Hepatocyte (in vitro differentiated cells): ENCODE measurements around the gene TRPV3. TPM values are rescaled to one million over a fixed set of nuclear protein-coding genes. Genes with fewer than 3 reads are reported as not detected.

Experiments
- DNase-seq: peaks from one replicate; pipeline ENCODE4 v3.0.0-alpha.2; 2016; ENCODE audit warnings: low spot score
- H2AFZ ChIP-seq: fragments of 200-600 bp; sonication (generic); 2 replicates; pipeline ENCODE4 v1.6.0; 2016; ENCODE audit warnings: antibody characterized with exemption, mild to moderate bottlenecking
- H3K27ac ChIP-seq: fragments of 200-600 bp; sonication (generic); 2 replicates; pipeline ENCODE4 v1.5.1; 2016; ENCODE audit warnings: mild to moderate bottlenecking
- H3K27me3 ChIP-seq: fragments of 200-600 bp; sonication (generic); 2 replicates; pipeline ENCODE4 v1.6.1; 2016
- H3K36me3 ChIP-seq: fragments of 200-600 bp; sonication (generic); replicated peaks from 2 replicates; pipeline ENCODE4 v1.5.1; 2016; ENCODE audit warnings: low read depth; ENCODE audit not compliant: insufficient read depth
- H3K4me1 ChIP-seq: fragments of 200-600 bp; sonication (generic); 2 replicates; pipeline ENCODE4 v1.5.1; 2016; ENCODE audit warnings: mild to moderate bottlenecking, moderate library complexity; ENCODE audit not compliant: insufficient read depth
- H3K4me2 ChIP-seq: fragments of 200-600 bp; sonication (generic); 2 replicates; pipeline ENCODE4 v1.6.0; 2016
- H3K4me3 ChIP-seq: fragments of 200-600 bp; sonication (generic); 2 replicates; pipeline ENCODE4 v1.5.1; 2016; ENCODE audit warnings: mild to moderate bottlenecking
- H3K79me2 ChIP-seq: fragments of 200-600 bp; sonication (generic); 2 replicates; pipeline ENCODE4 v1.6.0; 2017; ENCODE audit warnings: mild to moderate bottlenecking
- H3K9me2 ChIP-seq: fragments of 200-600 bp; sonication (generic); replicated peaks from 2 replicates; pipeline ENCODE4 v1.6.0; 2017; ENCODE audit warnings: mild to moderate bottlenecking; ENCODE audit not compliant: insufficient read depth
- H3K9me3 ChIP-seq: fragments of 200-600 bp; sonication (generic); 2 replicates; pipeline ENCODE4 v1.5.1; 2016; ENCODE audit warnings: low read depth, mild to moderate bottlenecking
- H4K20me1 ChIP-seq: fragments of 200-600 bp; sonication (generic); 2 replicates; pipeline ENCODE4 v1.6.0; 2016; ENCODE audit warnings: mild to moderate bottlenecking; ENCODE audit not compliant: insufficient read depth, poor library complexity, severe bottlenecking
- EZH2 ChIP-seq: fragments of 200-600 bp; sonication (generic); IDR thresholded peaks from 2 replicates; pipeline ENCODE4 v1.6.1; 2016; ENCODE audit warnings: antibody characterized with exemption, mild to moderate bottlenecking, borderline replicate concordance
- EZH2phosphoT487 ChIP-seq: fragments of 200-600 bp; sonication (generic); IDR thresholded peaks from one replicate; pipeline ENCODE4 v1.6.1; 2018; ENCODE audit warnings: antibody characterized with exemption, mild to moderate bottlenecking, low read depth, moderate library complexity; ENCODE audit not compliant: unreplicated experiment, severe bottlenecking
- WGBS: methylation state at CpG from one replicate; pipeline ENCODE4 v1.1.6; 2016; ENCODE audit warnings: low lambda C conversion rate; ENCODE audit errors: missing lambda C conversion rate; 5-methylcytosine and 5-hydroxymethylcytosine counted together
- polyA plus RNA-seq: library from polyadenylated mRNA; unstranded; fragments of >200 nt; fragmentation: Nextera tagmentation; extraction: Ambion mirVana; gene quantifications from 2 replicates; pipeline ENCODE4 v1.2.1, GENCODE V29; 2016
- total RNA-seq: library from RNA; depleted of rRNA; stranded (reverse); fragments of >200 nt; gene quantifications from 2 replicates; pipeline ENCODE4 v1.2.3, GENCODE V29; 2014
- TF ChIP-seq, protein P1 (sequence below): fragments of 200-600 bp; sonication (generic); IDR thresholded peaks from 2 replicates; pipeline ENCODE4 v1.5.1; 2016; ENCODE audit warnings: antibody characterized with exemption, mild to moderate bottlenecking; ENCODE audit not compliant: poor library complexity

TRPV3 gene
- total and polyA plus RNA-seq, 2 experiments from 2014 or later: 1.4 to 2.6 TPM

DNA sequence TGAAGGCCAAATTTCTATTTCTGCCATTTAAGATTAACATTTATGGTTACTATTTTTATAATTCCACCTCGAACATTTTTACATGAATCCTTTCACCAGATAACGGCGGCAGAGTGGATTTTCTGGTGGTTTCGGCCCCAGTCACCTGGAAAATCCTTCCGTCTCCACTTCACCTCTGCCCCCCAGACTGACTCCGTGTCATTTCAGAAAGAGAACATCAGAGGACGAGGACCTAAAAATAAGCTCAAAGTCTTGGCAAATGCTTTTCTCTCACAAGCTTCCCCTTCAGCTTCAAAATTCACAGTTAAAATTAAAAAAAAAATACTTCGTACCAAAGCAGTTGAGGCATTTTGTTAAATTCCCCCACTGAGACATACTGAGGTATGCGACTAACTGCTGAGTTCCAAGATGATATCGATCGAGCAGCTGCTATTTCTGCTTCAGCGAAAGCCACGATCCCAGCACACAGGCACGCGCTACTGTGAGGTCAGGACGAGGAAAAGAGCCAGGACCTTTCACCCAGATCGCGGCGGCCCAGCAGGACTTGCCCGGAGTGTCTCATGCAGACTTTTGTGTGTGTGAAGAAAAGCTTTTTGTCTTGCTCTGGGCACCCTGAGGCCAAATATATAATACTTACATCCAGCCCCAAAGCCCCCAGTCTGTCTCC is 45.0 kb downstream of the TRPV3 start:
- DNase-seq: no peak
- Histone ChIP-seq H3K27ac (no peak overlapping the region), H3K9me3 (no peaks in the 10 kb centered on the region), H3K79me2 (no peaks in the 10 kb centered on the region), H3K4me3 (no peak overlapping the region), H3K4me1 (no peaks in the 10 kb centered on the region), H3K4me2 (no peak overlapping the region), H3K36me3 (no peaks in the 10 kb centered on the region), H2AFZ (no peak overlapping the region), H3K27me3 (no peaks in the 10 kb centered on the region), H3K9me2 (no peaks in the 10 kb centered on the region), H4K20me1 (no peaks in the 10 kb centered on the region)
- 63% methylated on average over 20 of the region's 20 CpGs for WGBS
- TF ChIP-seq EZH2 (no peak), EZH2phosphoT487 (no peak)
- TF ChIP-seq, protein P1, sequence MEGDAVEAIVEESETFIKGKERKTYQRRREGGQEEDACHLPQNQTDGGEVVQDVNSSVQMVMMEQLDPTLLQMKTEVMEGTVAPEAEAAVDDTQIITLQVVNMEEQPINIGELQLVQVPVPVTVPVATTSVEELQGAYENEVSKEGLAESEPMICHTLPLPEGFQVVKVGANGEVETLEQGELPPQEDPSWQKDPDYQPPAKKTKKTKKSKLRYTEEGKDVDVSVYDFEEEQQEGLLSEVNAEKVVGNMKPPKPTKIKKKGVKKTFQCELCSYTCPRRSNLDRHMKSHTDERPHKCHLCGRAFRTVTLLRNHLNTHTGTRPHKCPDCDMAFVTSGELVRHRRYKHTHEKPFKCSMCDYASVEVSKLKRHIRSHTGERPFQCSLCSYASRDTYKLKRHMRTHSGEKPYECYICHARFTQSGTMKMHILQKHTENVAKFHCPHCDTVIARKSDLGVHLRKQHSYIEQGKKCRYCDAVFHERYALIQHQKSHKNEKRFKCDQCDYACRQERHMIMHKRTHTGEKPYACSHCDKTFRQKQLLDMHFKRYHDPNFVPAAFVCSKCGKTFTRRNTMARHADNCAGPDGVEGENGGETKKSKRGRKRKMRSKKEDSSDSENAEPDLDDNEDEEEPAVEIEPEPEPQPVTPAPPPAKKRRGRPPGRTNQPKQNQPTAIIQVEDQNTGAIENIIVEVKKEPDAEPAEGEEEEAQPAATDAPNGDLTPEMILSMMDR: no peak

DNA sequence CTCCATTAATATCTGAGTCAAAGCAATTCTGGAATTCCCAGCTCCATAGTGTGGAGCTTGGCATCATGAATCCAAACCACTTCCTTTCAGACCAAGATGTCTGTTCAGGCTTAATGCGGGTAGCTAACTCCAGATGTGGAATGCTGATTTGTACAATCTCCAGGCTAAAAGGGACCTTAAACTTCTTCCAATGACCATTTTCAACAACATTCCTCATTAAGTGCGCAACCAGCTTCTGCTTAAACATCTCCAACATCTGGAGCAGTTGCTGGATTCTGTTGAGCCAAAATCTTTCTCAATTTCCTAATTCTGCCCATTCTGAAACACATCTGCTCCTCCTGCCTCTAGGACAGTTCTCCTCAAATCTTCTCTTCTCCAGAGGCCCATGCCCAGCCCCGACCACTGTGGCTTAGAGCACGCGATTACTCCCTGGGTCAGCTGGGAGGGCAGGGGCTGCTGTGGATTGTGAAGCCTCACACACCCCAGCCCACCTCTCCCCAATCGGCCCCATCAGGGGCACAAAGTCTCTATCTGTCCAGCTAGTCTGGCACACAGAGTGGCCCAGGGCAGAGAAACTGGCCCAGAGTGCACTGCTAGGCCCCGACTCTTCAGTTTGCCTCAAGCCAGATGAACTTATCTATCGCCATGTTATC is 45.6 kb downstream of the TRPV3 start:
- H3K4me3 ChIP-seq: no peak overlapping the region
- H3K9me2 ChIP-seq: no peaks in the 10 kb centered on the region
- DNase-seq: no peak
- H3K27ac ChIP-seq: no peak overlapping the region
- H3K27me3 ChIP-seq: no peaks in the 10 kb centered on the region
- TF ChIP-seq, protein P1: no peak
- TF ChIP-seq EZH2phosphoT487 (no peak), EZH2 (no peak)
- no peaks in the 10 kb centered on the region for H3K9me3 ChIP-seq
- no peaks in the 10 kb centered on the region for H3K36me3 ChIP-seq
- no peak overlapping the region for H2AFZ ChIP-seq
- H3K4me2 ChIP-seq: no peak overlapping the region
- no peaks in the 10 kb centered on the region for H3K79me2 ChIP-seq
- no peaks in the 10 kb centered on the region for H3K4me1 ChIP-seq
- no peaks in the 10 kb centered on the region for H4K20me1 ChIP-seq
- WGBS: 75% methylated on average over 8 of the region's 8 CpGs

DNA sequence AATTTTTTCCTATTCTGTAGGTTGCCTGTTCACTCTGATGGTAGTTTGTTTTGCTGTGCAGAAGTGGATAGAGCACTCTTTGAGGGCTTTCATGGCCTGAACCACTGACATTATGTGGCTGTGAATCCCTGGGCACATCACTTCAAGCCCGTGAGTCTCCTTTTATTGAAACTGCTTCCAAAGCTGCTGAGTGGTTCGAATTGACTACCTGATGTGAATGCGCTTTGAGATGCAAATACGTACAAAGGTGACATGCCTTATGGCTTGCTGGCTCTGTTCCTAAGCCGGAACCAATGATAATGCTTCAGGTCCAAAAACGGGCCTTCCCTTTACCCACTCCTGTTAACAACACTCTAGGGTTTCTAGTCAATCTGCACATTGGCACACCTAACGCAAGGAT is 47.5 kb downstream of the TRPV3 start:
- Histone ChIP-seq H2AFZ (no peak overlapping the region), H3K4me1 (no peaks in the 10 kb centered on the region), H3K4me3 (no peak overlapping the region), H3K4me2 (no peak overlapping the region), H3K36me3 (no peaks in the 10 kb centered on the region), H3K9me3 (no peaks in the 10 kb centered on the region), H4K20me1 (no peaks in the 10 kb centered on the region), H3K27me3 (no peaks in the 10 kb centered on the region), H3K27ac (no peak overlapping the region), H3K9me2 (no peaks in the 10 kb centered on the region), H3K79me2 (no peaks in the 10 kb centered on the region)
- TF ChIP-seq, protein P1: no peak
- TF ChIP-seq EZH2phosphoT487 (no peak), EZH2 (no peak)
- DNase-seq: no peak
- WGBS: 65% methylated on average over 7 of the region's 7 CpGs
